DMS53 (cell line): ENCODE results near the gene FSTL3.

ENCODE experiments used
- DNase-seq: peaks from one replicate; lab custom pipeline; 2025; lab: John Stamatoyannopoulos, UW

FSTL3 gene

DNA sequence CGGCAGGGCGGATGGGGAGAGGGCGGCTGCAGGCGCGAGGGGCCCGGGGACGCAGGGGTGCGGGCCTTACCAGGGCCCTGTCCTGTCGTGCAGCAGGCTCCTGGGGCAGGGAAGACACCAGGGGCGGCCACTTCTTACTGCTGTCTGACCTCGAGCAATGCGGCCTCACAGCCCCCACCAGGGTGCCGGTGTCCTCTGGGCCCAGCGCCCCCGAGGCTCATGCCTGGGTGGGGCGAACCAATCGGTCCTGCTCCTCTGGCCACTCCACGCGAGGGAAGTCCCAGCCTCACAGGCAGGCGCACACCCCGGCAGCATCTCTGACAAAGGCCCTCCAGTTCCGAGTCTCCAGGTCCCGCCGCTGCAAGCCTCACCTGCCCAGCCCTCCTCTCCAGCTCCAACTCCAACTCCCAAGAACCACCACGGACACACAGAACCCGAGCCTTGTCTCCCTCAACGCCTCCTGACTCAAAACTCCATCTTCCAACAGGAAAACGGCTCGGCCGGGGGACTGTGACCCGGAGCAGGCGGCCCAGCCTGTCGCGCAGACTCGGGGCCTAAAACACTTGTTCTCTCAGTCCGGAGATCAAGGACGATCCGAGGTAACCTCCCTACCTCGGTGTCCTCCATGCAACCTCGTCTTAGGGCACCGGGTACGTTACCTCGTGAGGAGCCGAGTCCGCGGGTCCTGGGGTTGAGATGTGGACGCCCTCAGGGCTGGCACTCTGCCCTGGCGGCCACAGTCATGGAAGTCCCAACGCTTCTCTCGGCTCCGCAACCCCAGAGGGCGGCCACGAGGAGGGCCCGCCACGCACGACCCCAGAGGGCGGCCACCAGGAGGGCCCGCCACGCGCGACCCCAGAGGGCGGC lies 30.0 kb upstream of the FSTL3 start:
- DNase-seq, result no peak

GRCh38 chr19:646779-647565 lies 29.2 kb upstream of the FSTL3 start:
- DNase-seq, result no peak

DNA sequence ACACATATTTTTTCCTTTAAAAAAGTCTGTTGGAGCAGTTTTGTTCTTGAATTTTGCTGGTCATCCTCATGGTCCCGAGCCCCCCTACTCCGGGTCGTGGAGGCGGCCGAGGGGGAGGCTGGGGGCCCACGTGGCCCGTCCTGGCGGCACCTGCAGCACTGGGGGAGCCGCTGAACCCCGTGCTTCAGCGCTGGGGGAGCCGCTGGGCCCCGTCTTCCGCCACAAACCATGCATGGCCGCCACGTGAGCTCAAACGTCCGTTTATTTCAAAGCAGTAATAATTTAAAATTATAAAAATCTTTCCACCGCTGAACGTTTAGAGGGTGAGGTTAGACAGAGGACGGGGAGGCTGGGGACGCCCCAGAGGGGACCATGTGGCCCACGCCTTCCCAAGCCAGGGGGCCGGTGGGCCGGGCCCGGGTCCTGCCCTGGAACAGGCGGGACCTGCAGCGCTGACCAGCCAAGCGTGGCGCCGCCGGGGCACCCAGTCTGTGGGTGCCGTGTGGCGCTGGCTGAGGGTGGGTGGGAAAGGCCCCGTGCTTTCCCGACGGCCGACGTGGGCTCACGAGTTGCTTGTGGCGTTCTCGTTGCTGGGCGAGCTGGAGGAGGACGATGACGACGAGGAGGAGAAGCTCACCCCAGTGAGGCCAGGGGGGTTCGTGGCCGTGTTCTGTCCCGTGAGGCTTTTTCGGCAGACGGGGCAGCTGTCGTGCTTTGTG lies 28.5 kb upstream of the FSTL3 start:
- DNase-seq, result no peak

GRCh38 chr19:648305-648704 lies 27.9 kb upstream of the FSTL3 start:
- no peak for DNase-seq

DNA sequence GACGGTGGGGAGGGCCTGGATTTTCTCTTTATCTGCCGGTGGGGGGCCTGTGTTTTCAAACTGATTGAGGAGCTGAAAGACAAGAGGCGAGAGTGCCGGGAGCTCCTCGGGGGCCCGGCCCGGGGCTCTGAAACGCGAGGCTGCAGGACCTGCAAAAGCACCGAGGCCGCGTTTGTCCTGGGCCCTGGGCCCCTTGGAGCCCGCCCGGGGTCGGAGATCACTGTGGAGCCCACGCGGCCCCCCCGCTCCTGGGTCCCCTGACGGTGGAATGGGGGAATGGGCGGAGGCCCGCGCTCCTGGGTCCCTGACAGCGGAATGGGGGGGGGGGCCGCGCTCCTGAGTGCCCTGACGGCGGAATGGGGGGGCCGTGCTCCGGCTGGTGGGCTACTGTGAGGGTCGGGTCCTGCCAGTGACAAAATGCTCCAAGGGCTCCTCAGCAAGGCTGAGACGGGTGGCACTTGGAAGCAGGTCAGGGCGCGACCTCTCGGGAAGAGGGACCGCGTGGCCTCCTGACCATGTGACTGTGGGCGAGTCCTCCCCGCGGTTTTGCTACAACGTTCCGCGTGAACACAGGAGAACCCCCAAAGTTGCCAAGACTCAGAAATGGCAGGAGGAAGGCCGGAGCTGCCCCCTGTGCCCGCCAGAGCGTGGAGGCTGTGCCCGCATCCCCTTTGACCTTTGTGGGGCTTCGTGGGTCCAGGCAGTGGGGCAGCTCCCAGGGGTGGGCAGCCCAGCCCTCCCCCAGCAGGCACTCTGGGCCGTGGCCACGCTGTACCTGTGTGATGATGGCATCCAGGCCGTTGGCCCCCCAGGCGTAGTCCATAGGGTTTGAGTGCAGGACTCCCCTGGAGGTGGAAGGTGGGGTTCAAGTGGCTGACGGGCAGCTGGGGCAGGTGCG lies 27.0 kb upstream of the FSTL3 start:
- DNase-seq, result no peak

DNA sequence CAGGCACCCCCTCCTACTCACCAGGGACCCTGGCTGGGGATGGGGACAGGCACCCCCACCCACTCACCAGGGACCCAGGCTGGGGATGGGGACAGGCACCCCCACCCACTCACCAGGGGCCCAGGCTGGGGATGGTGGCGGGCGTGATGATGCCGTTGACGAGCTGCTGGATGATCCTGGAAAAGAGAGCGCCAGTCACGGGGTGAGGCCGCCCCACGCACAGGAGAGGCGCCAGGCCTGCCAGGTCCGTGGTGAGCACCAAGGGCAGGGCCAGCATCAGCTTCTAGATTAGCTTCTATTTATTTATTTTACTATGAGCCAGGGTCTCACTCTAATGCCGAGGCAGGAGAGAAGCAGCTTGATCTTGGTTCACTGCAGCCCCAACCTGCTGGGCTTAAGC lies 26.1 kb upstream of the FSTL3 start:
- no peak for DNase-seq

GRCh38 chr19:651114-651818 lies 24.9 kb upstream of the FSTL3 start:
- no peak for DNase-seq

- DNase-seq, result no peak
Measured at GRCh38 chr19:651991-652390, 24.2 kb upstream of the FSTL3 start.

GRCh38 chr19:652467-653389 lies 23.5 kb upstream of the FSTL3 start:
- no peak for DNase-seq

DNA sequence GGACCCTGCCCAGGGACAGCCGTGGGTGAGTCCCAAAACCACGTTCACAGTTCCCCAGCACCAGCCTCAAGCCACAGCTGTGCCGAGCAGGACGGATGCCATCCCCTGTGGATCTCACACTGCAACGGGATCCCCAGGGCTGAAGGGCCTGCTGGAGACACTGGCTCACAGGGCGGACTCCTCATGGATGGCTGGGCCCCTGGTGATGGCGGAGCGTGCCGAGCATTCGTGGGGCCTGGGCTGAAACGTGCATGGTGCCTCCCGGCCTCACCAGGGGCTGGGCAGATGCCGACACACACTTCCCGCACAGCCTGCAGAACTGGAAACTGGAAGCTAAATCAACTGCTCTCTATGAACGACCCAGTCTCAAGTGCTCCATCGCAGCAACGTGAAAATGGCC lies 22.8 kb upstream of the FSTL3 start:
- DNase-seq, result no peak

GRCh38 chr19:655691-656090 lies 20.5 kb upstream of the FSTL3 start:
- DNase-seq, result no peak

GRCh38 chr19:656751-657559 lies 19.2 kb upstream of the FSTL3 start:
- no peak for DNase-seq

DNA sequence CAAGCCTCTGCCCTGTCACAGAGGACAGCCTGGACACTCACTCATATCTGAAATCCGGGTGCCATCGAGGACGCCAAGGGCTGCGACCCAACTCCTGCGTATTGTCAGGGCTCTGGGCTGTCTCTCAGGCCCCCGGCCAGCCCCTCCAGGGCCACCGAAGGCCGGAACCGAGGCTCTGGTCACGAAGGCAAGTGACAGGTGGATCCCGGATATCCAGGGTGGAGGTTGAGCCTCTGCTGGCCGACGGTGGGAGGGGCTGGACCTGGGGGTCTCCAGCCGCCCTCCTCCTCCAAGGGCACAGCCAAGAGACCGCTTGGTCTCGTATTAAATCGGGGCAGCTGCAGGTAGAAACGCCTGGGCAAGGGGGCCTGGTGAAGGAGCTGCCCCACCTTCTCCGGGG lies 18.6 kb upstream of the FSTL3 start:
- no peak for DNase-seq

- DNase-seq, result no peak
Measured at GRCh38 chr19:658059-658839, 17.9 kb upstream of the FSTL3 start.

GRCh38 chr19:658916-659839 lies 17.0 kb upstream of the FSTL3 start:
- DNase-seq, result no peak

DNA sequence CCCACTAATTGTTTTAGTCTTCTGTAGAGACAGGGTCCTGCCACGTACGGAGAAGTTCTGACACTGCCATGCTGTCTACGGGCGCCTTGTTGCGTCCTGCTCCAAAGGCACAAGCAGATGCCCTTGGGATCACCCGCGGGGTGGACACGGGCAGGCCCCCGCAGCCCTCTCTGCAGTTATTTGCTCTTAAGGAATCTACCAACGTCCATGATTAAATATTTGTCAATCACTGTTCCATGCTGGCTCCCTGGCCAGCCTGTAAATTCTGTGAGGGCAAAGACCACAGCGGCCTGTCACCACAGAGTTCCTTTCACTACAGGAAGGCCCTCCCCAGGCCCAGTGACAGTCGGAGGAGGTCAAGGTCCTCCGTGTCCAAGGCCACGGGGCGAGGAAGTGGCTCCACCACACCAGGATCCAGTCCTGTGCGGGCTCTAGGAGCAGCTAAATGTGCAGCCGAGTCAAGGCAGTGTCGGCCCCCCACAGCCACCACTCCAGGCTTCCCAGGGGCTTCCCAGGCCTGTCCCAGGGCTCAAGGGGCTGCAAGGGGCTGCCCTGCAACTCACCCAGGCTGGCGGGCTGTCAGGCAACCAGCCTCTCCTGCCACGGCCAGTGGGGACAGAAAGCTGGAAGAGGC lies 15.3 kb upstream of the FSTL3 start:
- no peak for DNase-seq
